KMS-11 (cell line): ENCODE measurements around the gene SLC6A9.
A peak's percentile ranks its signal among the peaks of the same experiment; 100 is the strongest.

Source experiments
- H2AFZ ChIP-seq: fragments of 200-600 bp; sonication (generic); 2 replicates; pipeline ENCODE4 v1.6.1; 2016; ENCODE audit warnings: antibody characterized with exemption, mixed run types, low read depth
- H3K27ac ChIP-seq: fragments of 200-600 bp; sonication (generic); 2 replicates; pipeline ENCODE4 v1.6.1; 2016; ENCODE audit warnings: mild to moderate bottlenecking, mixed run types
- H3K27me3 ChIP-seq: fragments of 200-600 bp; sonication (generic); 2 replicates; pipeline ENCODE4 v1.6.1; 2017; ENCODE audit warnings: mild to moderate bottlenecking, low read depth, mixed run types, moderate library complexity; ENCODE audit not compliant: insufficient read depth
- H3K36me3 ChIP-seq: fragments of 200-600 bp; sonication (generic); 2 replicates; pipeline ENCODE4 v1.6.1; 2017; ENCODE audit warnings: mild to moderate bottlenecking, mixed run types; ENCODE audit not compliant: insufficient read depth
- H3K4me1 ChIP-seq: fragments of 200-600 bp; sonication (generic); 2 replicates; pipeline ENCODE4 v1.6.1; 2016; ENCODE audit warnings: mild to moderate bottlenecking, low read depth, mixed run types; ENCODE audit not compliant: poor library complexity, severe bottlenecking
- H3K4me2 ChIP-seq: fragments of 200-600 bp; sonication (generic); 2 replicates; pipeline ENCODE4 v1.7.0; 2016; ENCODE audit warnings: mild to moderate bottlenecking, mixed run types
- H3K4me3 ChIP-seq: fragments of 200-600 bp; sonication (generic); IDR thresholded peaks from 2 replicates; pipeline ENCODE4 v1.6.1; 2017; ENCODE audit warnings: low read depth, low read length, mixed read lengths; ENCODE audit not compliant: insufficient read depth
- H3K79me2 ChIP-seq: fragments of 200-600 bp; sonication (generic); 2 replicates; pipeline ENCODE4 v1.6.1; 2016; ENCODE audit warnings: low read depth, mixed run types; ENCODE audit not compliant: insufficient read depth
- H3K9ac ChIP-seq: fragments of 200-600 bp; sonication (generic); 2 replicates; pipeline ENCODE4 v1.6.1; 2016; ENCODE audit warnings: mild to moderate bottlenecking, mixed run types
- H4K20me1 ChIP-seq: fragments of 200-600 bp; sonication (generic); 2 replicates; pipeline ENCODE4 v1.6.1; 2016; ENCODE audit warnings: mild to moderate bottlenecking, mixed run types; ENCODE audit not compliant: insufficient read depth
- TF ChIP-seq, protein P1 (sequence below): fragments of 200-600 bp; sonication (generic); conservative IDR thresholded peaks from 2 replicates; pipeline ENCODE4 v1.6.1; 2017; ENCODE audit warnings: low read depth, mild to moderate bottlenecking, antibody characterized with exemption, low read length, moderate library complexity, mixed read lengths

The SLC6A9 gene

DNA sequence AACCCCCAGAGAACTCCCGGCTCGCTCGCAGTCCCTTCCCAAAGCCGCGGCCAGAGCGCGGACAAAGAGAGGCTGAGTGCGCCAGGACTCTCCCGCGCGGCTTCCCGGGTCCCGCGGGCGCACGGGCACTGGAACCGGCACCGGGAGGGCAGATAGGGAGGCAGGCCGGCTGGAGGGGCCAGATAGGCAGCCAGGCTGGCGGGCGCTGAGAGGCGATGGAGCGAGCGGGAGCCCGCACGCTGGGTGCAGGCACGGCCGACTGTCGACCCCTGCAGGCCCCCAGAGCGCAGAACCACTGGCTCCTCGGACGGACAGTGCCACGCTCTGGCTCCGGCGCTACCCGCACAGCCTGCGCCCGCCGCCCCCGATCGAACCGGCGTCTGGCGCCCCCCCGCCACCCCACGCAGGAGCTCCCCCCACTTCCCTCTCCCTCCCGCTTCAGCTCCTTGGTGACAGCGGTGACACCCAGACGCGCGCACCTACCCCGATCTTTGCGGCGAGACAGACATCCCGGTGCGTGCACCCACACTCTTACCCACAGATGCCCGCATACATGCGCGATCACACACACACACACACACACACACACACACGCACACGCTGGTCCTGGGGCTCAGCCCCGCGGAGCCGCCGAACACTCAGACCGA lies 534 bp downstream of the SLC6A9 start:
- H2AFZ ChIP-seq = peak overlapping the region; percentile 80
- H3K9ac ChIP-seq = peak overlapping the region; percentile 76; the same call in 1 of the 2 replicates
- no peaks in the 10 kb centered on the region for H3K27me3 ChIP-seq
- H3K4me1 ChIP-seq = peaks cover 24% of the 10 kb centered on the region
- H3K4me3 ChIP-seq = peak overlapping the region; percentile 63
- no peaks in the 10 kb centered on the region for H3K36me3 ChIP-seq
- no peaks in the 10 kb centered on the region for H4K20me1 ChIP-seq
- peak overlapping the region; percentile 69 for H3K4me2 ChIP-seq
- TF ChIP-seq, protein P1, sequence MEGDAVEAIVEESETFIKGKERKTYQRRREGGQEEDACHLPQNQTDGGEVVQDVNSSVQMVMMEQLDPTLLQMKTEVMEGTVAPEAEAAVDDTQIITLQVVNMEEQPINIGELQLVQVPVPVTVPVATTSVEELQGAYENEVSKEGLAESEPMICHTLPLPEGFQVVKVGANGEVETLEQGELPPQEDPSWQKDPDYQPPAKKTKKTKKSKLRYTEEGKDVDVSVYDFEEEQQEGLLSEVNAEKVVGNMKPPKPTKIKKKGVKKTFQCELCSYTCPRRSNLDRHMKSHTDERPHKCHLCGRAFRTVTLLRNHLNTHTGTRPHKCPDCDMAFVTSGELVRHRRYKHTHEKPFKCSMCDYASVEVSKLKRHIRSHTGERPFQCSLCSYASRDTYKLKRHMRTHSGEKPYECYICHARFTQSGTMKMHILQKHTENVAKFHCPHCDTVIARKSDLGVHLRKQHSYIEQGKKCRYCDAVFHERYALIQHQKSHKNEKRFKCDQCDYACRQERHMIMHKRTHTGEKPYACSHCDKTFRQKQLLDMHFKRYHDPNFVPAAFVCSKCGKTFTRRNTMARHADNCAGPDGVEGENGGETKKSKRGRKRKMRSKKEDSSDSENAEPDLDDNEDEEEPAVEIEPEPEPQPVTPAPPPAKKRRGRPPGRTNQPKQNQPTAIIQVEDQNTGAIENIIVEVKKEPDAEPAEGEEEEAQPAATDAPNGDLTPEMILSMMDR = no peak
- no peaks in the 10 kb centered on the region for H3K79me2 ChIP-seq
- H3K27ac ChIP-seq = peak overlapping the region; percentile 21; the same call in 1 of the 2 replicates

DNA sequence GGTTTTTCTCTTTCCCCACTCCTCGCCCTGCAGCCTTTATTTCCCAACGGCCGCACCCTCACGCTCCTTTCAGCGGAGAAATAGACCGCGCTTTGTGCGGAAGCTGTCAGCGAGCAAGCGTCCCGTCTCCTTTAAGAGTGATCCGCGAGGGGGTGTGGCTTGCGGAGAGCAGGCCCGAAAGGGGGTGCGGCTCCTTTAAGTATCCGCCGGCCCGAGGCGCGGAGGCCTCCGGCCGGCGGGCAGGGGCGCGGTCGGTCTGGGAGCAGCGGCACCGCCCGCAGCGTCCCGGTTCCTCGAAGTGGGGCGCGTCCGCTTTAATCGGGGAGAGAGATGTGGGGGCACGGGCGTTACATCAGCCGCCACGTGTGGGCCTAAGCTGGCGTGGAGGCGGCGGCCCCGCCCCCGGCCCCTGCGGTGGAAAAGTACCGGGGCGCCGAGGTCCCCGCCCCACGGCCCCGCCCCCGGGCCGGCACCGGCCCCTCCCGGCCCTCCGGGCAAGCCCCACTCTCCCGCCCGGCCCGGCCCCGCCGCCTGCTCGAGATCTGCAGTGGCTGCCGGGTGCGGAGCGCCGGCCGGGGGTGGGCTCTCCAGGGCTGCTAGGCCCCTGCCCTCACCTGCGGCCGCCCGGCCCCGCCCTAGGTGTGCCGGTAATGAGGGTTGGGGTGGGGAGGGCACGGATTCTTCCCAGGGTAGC lies 1.2 kb downstream of the SLC6A9 start:
- peak overlapping the region; percentile 69 for H3K4me2 ChIP-seq
- H3K27ac ChIP-seq = peak overlapping the region; percentile 73
- no peaks in the 10 kb centered on the region for H3K36me3 ChIP-seq
- peak overlapping the region; percentile 80 for H2AFZ ChIP-seq
- peak overlapping the region; percentile 21 for H3K4me3 ChIP-seq
- H3K4me1 ChIP-seq = peaks cover 24% of the 10 kb centered on the region
- H3K79me2 ChIP-seq = no peaks in the 10 kb centered on the region
- no peaks in the 10 kb centered on the region for H3K27me3 ChIP-seq
- no peaks in the 10 kb centered on the region for H4K20me1 ChIP-seq
- peak overlapping the region; percentile 76 for H3K9ac ChIP-seq
- TF ChIP-seq, protein P1 = no peak

DNA sequence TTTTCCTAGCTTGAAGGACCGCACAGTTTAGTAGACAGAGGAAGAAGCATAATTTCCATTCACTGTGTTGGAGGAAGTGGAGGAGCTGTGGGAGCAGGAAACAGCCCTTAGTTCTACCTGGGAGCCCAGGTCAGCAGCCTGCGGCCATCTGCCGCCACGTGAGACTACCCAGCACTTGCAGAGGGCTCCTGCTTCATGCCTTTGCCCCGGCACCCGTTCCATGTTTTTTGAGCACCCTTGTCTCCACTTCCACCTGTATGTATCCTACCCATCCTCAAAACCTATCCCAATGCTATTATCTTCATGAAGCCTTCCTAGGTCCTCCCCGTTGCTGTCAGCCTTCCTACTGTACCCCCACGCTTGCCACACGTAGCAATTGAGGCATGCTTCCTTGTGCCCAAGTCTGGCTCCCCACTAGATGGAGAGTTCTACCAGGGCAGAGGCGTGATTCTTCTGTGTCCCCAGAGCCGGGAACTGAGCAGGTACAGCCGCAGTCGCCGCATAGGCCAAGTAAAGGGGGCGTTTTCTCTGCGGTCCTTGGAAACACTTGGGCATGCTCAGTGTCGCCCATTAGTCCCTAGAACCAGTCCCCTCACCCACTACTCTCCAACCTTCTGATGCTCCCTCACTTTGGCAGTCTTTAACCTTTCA lies 1.9 kb downstream of the SLC6A9 start:
- H3K4me2 ChIP-seq = peak overlapping the region; percentile 69
- peak overlapping the region; percentile 76 for H3K9ac ChIP-seq
- peaks cover 24% of the 10 kb centered on the region for H3K4me1 ChIP-seq
- no peaks in the 10 kb centered on the region for H3K27me3 ChIP-seq
- TF ChIP-seq, protein P1 = no peak
- H3K27ac ChIP-seq = peak overlapping the region; percentile 73
- peak overlapping the region; percentile 80 for H2AFZ ChIP-seq
- no peaks in the 10 kb centered on the region for H3K36me3 ChIP-seq
- H3K79me2 ChIP-seq = no peaks in the 10 kb centered on the region
- no peaks in the 10 kb centered on the region for H4K20me1 ChIP-seq
- H3K4me3 ChIP-seq = peak overlapping the region; percentile 21

DNA sequence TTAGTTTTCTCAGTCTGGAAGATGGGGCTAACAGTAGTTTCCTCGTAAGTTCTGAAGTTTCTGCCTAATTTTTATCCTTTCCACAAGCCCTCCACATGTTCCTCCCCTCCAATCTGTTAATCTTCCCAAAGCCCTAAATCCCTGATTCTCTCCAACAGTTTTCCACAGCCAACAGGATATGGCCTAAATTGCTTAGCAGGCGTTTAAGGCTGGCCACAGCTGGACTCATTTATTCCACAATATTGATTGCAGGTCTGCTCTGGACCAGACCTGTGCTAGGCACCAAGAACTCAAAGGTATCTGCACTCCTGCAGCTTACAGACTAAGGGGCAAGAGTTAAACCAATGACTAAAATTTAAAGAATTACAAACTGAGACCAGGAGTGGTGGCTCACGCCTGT lies 3.9 kb downstream of the SLC6A9 start:
- H3K36me3 ChIP-seq = no peaks in the 10 kb centered on the region
- no peak overlapping the region for H3K9ac ChIP-seq
- no peak overlapping the region for H2AFZ ChIP-seq
- TF ChIP-seq, protein P1 = no peak
- H3K79me2 ChIP-seq = no peaks in the 10 kb centered on the region
- peaks cover 23% of the 10 kb centered on the region for H3K4me1 ChIP-seq
- no peaks in the 10 kb centered on the region for H4K20me1 ChIP-seq
- no peak overlapping the region for H3K4me3 ChIP-seq
- no peaks in the 10 kb centered on the region for H3K27me3 ChIP-seq
- H3K27ac ChIP-seq = no peak overlapping the region
- no peak overlapping the region for H3K4me2 ChIP-seq
